Activated CD4-positive, alpha-beta memory T cell treated with anti-CD3 and anti-CD28 coated beads for 36 hours (primary cell): ENCODE results near the gene SLC32A1. TPM values are rescaled to one million over a fixed set of nuclear protein-coding genes. Genes with fewer than 3 reads are reported as not detected.

Experiments
- CTCF ChIA-PET: fragments of 350-600 bp; sonication (Branson Sonifier 250); formaldehyde crosslinking; loops from one replicate; lab custom pipeline; 2021; ENCODE audit warnings: antibody characterized with exemption, inconsistent platforms; lab: Charles Lee
- POLR2A ChIA-PET: fragments of 350-600 bp; sonication (Branson Sonifier 250); formaldehyde crosslinking; loops from one replicate; lab custom pipeline; 2021; ENCODE audit warnings: antibody characterized with exemption; lab: Charles Lee
- DNase-seq: peaks from one replicate; pipeline ENCODE4 v3.0.0-alpha.2; 2020
- H3K27ac Mint-ChIP-seq: one replicate; pipeline ENCODE4 v1.8.0; 2021; ENCODE audit warnings: mixed read lengths
- H3K27me3 Mint-ChIP-seq: one replicate; pipeline ENCODE4 v1.8.0; 2021; ENCODE audit warnings: mixed read lengths
- H3K36me3 Mint-ChIP-seq: one replicate; pipeline ENCODE4 v1.8.0; 2021; ENCODE audit warnings: mixed read lengths
- H3K4me1 Mint-ChIP-seq: one replicate; pipeline ENCODE4 v1.8.0; 2021; ENCODE audit warnings: low read depth, mixed read lengths
- H3K4me3 Mint-ChIP-seq: one replicate; pipeline ENCODE4 v1.8.0; 2021; ENCODE audit warnings: mild to moderate bottlenecking, mixed read lengths
- H3K9me3 Mint-ChIP-seq: one replicate; pipeline ENCODE4 v1.8.0; 2021; ENCODE audit warnings: mixed read lengths
- intact Hi-C: fragments of 100-400 bp; cut with micrococcal nuclease; formaldehyde crosslinking; loops from one replicate; pipeline ENCODE4 v1.15.1; 2023
- total RNA-seq, 2 experiments: library from RNA; stranded (reverse); gene quantifications; one replicate each; pipeline ENCODE4 v1.2.3, GENCODE V29; 2021

The SLC32A1 gene
- total RNA-seq, 2 experiments from 2014 or later: not detected

DNA sequence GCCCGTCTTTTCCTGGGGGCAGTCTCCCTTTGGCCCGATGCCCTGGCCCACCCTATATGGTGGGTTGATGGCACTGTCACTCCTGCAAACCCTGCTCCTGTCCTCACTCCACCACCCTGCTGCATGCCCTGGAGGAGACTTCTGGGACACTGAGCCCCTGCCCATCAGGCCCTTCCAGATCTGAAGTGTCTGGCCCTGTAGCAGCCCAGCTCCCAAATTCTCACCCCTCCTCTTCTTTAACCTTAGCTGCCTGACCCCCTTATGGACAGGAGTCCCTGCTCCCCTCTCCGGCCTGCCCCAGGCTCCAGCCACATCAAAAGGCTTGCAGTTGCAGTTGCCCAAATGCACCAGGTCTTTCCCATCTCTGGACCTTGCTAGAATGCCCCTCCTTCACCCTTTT, 20.8 kb upstream of the SLC32A1 start:
- DNase-seq: no peak
- POLR2A ChIA-PET: no interaction called here
- H3K4me1 Mint-ChIP-seq: no peaks in the 10 kb centered on the region
- H3K9me3 Mint-ChIP-seq: no peaks in the 10 kb centered on the region
- peaks cover 30% of the 10 kb centered on the region for H3K27me3 Mint-ChIP-seq
- H3K36me3 Mint-ChIP-seq: no peaks in the 10 kb centered on the region
- no peak overlapping the region for H3K27ac Mint-ChIP-seq
- no peak overlapping the region for H3K4me3 Mint-ChIP-seq
- CTCF ChIA-PET: no interaction called here
- intact Hi-C loops: no loop called here

DNA sequence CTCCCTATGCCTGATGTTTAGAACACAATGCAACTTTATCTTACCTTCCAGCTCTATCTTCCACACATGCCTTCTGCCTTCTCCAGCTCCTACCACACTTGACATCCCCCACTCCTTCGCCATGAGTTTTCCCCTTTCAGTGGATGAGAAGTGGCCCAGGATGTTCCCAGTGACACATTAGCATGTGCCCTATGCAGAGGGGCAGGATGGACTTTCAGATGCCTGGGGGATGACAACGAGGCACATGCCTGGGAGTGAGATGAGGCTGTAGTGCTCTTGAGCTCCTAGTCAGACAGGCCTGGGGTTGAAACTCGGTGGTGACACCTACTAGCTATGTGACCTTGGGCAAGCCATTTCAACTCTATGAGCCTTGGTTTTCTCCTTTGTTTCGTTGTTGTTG, 20.1 kb upstream of the SLC32A1 start:
- no peak for DNase-seq
- CTCF ChIA-PET: no interaction called here
- intact Hi-C loops: no loop called here
- Mint-ChIP-seq H3K27ac (no peak overlapping the region), H3K36me3 (no peaks in the 10 kb centered on the region), H3K4me1 (no peaks in the 10 kb centered on the region), H3K27me3 (peaks cover 30% of the 10 kb centered on the region), H3K4me3 (no peak overlapping the region), H3K9me3 (no peaks in the 10 kb centered on the region)
- POLR2A ChIA-PET: no interaction called here

DNA sequence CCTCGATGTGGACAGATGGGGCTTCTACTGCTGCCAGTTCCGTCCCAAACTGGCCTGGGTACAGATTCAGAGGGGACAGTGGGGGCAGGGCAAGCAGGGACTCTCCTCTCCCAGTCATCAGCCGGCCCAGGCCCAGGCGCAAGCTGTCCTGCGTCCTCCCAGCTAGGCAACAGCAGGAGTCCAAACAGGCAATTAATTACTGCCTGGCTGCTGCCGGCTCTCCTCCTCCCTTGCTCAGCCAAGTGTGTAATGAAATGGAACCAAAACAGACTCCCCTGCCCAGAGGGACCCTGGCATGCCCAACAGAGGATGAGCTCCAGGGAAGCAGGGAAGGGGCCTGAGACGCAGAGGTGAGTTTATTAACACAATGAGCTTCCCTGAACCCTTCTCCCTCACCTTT, 17.8 kb upstream of the SLC32A1 start:
- ChIA-PET POLR2A (no interaction called here), CTCF (interaction anchor here (1.4 kb wide), 1 partner anchor 17 kb away, joined by 3 read pairs; the partner anchor contains the start of gene SLC32A1)
- no peaks in the 10 kb centered on the region for H3K4me1 Mint-ChIP-seq
- H3K4me3 Mint-ChIP-seq: no peak overlapping the region
- DNase-seq: no peak
- H3K36me3 Mint-ChIP-seq: no peaks in the 10 kb centered on the region
- no peaks in the 10 kb centered on the region for H3K9me3 Mint-ChIP-seq
- H3K27me3 Mint-ChIP-seq: peaks cover 32% of the 10 kb centered on the region
- intact Hi-C loops: no loop called here
- H3K27ac Mint-ChIP-seq: no peak overlapping the region

DNA sequence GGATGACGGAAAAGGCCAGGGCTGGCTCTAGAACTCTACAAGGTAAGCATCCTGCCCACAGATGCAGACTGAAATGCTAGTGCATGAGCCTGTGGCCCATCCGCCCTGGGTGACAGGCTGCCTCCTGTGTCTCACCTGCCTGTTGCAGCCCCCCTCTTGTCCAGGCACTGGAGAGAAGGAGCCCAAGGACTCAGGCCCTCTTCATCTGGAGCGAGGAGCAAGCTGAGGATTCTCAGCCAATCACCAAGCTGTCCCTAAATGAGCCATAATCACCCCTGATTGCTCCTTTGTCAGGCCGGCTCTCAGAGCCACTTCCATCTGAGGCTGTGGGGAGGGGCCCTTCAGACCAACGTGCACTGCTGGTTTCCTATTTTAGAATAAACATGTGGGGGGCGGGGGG, 10.0 kb upstream of the SLC32A1 start:
- no peak for DNase-seq
- peaks cover 41% of the 10 kb centered on the region for H3K27me3 Mint-ChIP-seq
- H3K27ac Mint-ChIP-seq: no peak overlapping the region
- intact Hi-C loops: no loop called here
- ChIA-PET POLR2A (no interaction called here), CTCF (interaction anchor here (0.7 kb wide), 1 partner anchor 206 kb away, joined by 3 read pairs; no protein-coding TSS in a partner anchor)
- no peaks in the 10 kb centered on the region for H3K4me1 Mint-ChIP-seq
- no peaks in the 10 kb centered on the region for H3K36me3 Mint-ChIP-seq
- no peak overlapping the region for H3K4me3 Mint-ChIP-seq
- H3K9me3 Mint-ChIP-seq: no peaks in the 10 kb centered on the region

DNA sequence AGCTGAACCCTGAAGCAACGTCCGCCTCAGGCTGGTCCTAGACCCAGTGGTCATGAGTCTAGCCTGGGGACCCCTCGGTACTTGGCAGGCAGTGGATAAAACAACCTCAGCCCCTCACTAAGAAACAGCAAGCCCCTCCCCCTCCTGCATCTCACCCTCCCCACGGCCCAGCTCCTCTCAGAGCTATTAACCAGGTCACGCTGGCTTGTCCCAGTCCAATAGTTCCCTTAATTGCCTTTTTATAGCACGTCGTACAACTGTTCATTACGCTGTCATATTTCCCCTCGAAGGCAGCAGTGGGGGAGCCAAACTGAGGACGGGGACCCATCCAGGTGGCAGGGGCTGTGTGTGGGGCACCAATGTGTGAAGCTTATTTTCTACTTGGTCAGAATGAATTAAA, 8.6 kb upstream of the SLC32A1 start:
- intact Hi-C loops: no loop called here
- Mint-ChIP-seq H3K9me3 (no peaks in the 10 kb centered on the region), H3K27ac (no peak overlapping the region), H3K27me3 (peaks cover 43% of the 10 kb centered on the region), H3K4me1 (no peaks in the 10 kb centered on the region), H3K36me3 (no peaks in the 10 kb centered on the region), H3K4me3 (no peak overlapping the region)
- ChIA-PET CTCF (interaction anchor here (1.4 kb wide), 1 partner anchor 18 kb away, joined by 3 read pairs; no protein-coding TSS in a partner anchor), POLR2A (no interaction called here)
- no peak for DNase-seq

DNA sequence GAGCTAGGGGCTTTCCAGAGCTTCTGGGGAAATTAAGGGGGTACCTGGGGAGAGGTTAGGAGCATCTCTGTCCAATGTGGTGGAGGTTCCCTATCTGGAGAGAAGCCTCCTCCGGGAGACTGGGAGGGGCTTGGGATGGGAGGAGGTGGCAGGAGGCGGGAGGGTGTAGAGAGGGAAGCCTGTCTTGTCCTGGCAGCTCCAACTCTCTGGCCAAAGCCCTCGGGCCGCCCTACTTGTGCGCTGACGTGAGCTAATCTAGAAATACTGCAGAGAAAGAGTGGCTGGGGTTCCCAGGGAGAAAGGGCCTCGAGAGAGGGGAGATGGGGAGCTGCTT, 1.6 kb upstream of the SLC32A1 start:
- Mint-ChIP-seq H3K36me3 (no peaks in the 10 kb centered on the region), H3K4me3 (no peak overlapping the region), H3K27ac (no peak overlapping the region), H3K27me3 (peaks cover 77% of the 10 kb centered on the region), H3K9me3 (no peaks in the 10 kb centered on the region), H3K4me1 (peaks cover 35% of the 10 kb centered on the region)
- POLR2A ChIA-PET: no interaction called here
- CTCF ChIA-PET: interaction anchor here (1.3 to 3.2 kb wide), 2 partner anchors 28 to 64 kb away, joined by 5 to 12 read pairs; no protein-coding TSS in a partner anchor
- DNase-seq: no peak
- intact Hi-C loops: loop anchor here (1.0 kb wide), 1 partner anchor 9 kb away; no protein-coding TSS in a partner anchor

DNA sequence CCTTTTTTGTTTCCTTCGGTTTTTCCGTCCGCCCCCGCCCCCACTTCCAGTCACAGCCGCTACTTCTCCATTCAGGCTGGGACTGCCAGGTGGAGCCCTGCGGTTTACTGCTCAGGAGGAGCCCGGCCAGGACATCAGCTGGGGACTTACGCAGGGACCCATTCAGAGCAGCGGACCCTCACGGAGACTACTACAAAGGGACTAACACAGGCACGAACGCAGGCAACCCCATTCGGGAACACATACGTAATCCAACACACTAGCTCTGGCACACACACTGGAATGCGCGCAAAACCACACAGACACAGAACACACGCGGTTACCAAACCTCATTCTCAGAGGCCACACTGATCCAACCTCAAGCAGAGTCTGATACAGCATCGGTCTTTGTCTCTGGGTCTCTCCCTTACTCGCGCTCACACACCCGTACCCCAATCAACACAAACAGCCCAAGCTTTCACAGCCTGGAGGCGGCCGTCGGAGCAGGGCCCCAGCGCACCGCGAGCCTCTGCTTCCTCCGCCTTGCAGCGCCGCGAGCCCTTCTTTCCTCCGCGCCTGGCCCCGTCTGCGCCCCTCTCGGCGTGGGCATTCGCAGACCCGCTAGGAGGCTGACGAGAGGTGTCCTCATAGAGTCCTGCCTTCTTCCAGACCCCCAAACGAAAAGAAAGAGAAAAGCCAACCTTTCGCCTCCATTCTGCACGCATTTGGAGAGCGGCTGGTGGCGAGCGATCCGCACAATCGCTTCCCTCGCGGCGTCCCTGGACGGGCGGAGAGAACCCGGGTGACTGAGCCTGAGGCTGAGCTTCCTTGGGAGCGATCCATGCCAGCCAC, 1.1 kb upstream of the SLC32A1 start:
- H3K27me3 Mint-ChIP-seq: peaks cover 77% of the 10 kb centered on the region
- peaks cover 40% of the 10 kb centered on the region for H3K4me1 Mint-ChIP-seq
- POLR2A ChIA-PET: no interaction called here
- CTCF ChIA-PET: interaction anchor here (0.5 to 3.2 kb wide), 5 partner anchors 10 to 90 kb away, joined by 3 to 12 read pairs (median 5); no protein-coding TSS in a partner anchor
- DNase-seq: no peak
- H3K36me3 Mint-ChIP-seq: no peaks in the 10 kb centered on the region
- H3K9me3 Mint-ChIP-seq: no peaks in the 10 kb centered on the region
- no peak overlapping the region for H3K4me3 Mint-ChIP-seq
- H3K27ac Mint-ChIP-seq: no peak overlapping the region
- intact Hi-C loops: loop anchor here (1.0 kb wide), 1 partner anchor 8 kb away; no protein-coding TSS in a partner anchor

DNA sequence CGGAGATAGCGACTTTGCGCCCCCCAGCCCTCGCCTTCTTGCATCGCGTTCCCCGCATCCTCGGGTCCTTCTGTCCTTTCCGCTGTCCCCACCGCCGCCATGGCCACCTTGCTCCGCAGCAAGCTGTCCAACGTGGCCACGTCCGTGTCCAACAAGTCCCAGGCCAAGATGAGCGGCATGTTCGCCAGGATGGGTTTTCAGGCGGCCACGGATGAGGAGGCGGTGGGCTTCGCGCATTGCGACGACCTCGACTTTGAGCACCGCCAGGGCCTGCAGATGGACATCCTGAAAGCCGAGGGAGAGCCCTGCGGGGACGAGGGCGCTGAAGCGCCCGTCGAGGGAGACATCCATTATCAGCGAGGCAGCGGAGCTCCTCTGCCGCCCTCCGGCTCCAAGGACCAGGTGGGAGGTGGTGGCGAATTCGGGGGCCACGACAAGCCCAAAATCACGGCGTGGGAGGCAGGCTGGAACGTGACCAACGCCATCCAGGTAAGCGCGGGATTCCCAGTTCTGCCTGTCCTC, 401 bp downstream of the SLC32A1 start:
- intact Hi-C loops: loop anchor here (5.0 kb wide), 1 partner anchor 238 kb away; the partner anchor contains the start of gene DHX35
- H3K27me3 Mint-ChIP-seq: peaks cover 83% of the 10 kb centered on the region
- CTCF ChIA-PET: interaction anchor here (0.7 to 3.2 kb wide), 10 partner anchors 8 to 326 kb away, joined by 3 to 17 read pairs (median 4); partner anchors contain the start of gene DHX35
- POLR2A ChIA-PET: no interaction called here
- no peak overlapping the region for H3K27ac Mint-ChIP-seq
- peaks cover 3% of the 10 kb centered on the region for H3K36me3 Mint-ChIP-seq
- no peak overlapping the region for H3K4me3 Mint-ChIP-seq
- peaks cover 50% of the 10 kb centered on the region for H3K4me1 Mint-ChIP-seq
- DNase-seq: no peak
- no peaks in the 10 kb centered on the region for H3K9me3 Mint-ChIP-seq

DNA sequence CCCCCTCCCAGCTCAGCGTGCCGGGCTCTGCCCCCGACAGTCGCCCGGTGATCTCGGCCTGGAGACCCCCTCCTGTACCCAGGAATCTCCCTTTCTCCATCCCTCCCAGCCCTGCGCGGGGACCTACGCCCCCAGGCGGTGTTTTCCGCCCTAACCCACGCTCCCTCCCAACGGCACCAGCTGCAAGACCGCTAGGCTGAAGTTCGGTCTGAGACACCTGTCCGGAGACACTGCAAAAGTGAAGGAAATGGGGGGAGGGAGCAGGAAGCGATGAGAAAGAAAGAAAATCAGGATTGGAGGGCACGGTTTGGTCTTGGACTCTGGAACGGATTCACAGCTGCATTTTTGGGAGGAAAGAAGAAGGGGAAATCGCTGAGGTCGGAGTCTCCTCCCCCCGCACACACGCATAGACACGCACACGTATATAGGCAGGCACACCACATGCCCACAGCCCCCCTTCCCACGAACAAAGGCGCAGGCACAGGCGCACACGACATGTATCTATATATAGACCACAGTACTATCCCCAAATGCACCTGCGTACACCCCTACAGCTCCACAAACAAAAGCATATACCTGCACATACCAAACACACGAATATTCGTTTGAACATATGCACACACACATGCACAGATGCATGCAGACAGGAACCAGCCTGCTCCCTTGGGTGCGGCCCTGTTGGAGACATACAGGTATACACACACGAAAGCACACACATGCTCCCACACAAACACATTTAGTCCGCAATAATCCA, 1.0 kb downstream of the SLC32A1 start:
- POLR2A ChIA-PET: interaction anchor here (1.2 kb wide), 1 partner anchor 8 kb away, joined by 3 read pairs; no protein-coding TSS in a partner anchor
- Mint-ChIP-seq H3K9me3 (no peaks in the 10 kb centered on the region), H3K4me3 (no peak overlapping the region), H3K36me3 (peaks cover 3% of the 10 kb centered on the region), H3K27ac (no peak overlapping the region), H3K27me3 (peaks cover 88% of the 10 kb centered on the region), H3K4me1 (peaks cover 56% of the 10 kb centered on the region)
- intact Hi-C loops: loop anchor here (5.0 kb wide), 1 partner anchor 237 kb away; the partner anchor contains the start of gene DHX35
- no peak for DNase-seq
- CTCF ChIA-PET: interaction anchor here (0.6 to 3.2 kb wide), 14 partner anchors 7 to 349 kb away, joined by 3 to 20 read pairs (median 4); partner anchors contain the start of gene DHX35

DNA sequence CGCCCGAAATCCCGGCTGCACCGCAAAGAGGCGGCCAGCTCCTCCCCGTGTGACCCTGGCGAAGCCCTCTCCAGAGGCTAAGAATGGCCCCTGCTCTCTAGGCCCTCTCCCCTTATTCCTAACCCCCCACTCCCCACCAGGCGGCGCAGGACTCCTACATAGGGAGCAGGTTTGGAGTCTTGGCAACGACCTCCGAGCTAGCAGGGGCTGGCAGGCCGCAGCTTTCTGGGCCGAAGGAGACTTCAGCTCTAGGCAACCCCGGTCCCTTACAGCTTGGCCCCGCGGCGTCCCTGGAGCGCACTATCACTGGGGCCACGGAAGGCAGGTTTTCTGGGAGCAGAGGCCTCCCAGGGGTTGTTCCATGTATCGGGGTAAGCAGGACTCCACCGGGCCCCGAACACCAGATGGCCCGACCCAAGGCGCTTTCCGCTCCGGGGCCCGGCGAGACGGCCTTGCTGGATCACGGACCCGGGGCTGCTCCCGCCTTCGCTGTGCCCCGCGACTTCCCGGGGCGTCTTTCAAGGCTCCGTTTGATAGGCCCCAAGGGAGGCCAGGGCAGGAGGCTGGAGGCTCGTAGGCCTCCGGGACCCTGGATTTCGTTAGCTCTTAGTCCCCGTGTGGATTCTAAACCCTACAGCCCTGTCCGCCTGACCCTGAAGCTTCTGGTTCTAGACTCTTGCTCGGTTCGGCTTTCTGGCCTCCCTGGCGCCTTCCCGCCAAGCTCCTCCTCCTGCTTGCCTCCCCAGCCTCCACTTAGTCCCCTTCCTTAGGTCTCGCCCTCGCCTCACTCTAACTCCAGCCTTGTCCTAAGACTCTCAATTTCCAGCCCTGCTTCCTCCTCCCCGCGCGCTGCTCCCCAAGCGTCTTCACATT, 1.9 kb downstream of the SLC32A1 start:
- peak; percentile 76 for DNase-seq
- Mint-ChIP-seq H3K27me3 (peaks cover 87% of the 10 kb centered on the region), H3K36me3 (peaks cover 3% of the 10 kb centered on the region), H3K4me1 (peaks cover 65% of the 10 kb centered on the region), H3K4me3 (no peak overlapping the region), H3K27ac (no peak overlapping the region), H3K9me3 (no peaks in the 10 kb centered on the region)
- ChIA-PET CTCF (interaction anchor here (0.6 to 3.1 kb wide), 12 partner anchors 9 to 348 kb away, joined by 3 to 20 read pairs (median 4); partner anchors contain the start of gene ACTR5), POLR2A (interaction anchor here (1.2 kb wide), 1 partner anchor 9 kb away, joined by 3 read pairs; no protein-coding TSS in a partner anchor)
- intact Hi-C loops: loop anchor here (2.0 to 5.0 kb wide), 3 partner anchors 51 to 236 kb away; partner anchors contain the start of gene DHX35
